Measurements from ENCODE around the gene WSB1. TPM values are rescaled to one million over a fixed set of nuclear protein-coding genes. Genes with fewer than 3 reads are reported as not detected.
A peak's percentile ranks its signal among the peaks of the same experiment; 100 is the strongest.

Gene WSB1
- total RNA-seq, 4 donors from 2014 or later: 89.2 to 218 (median 168) TPM

DNA sequence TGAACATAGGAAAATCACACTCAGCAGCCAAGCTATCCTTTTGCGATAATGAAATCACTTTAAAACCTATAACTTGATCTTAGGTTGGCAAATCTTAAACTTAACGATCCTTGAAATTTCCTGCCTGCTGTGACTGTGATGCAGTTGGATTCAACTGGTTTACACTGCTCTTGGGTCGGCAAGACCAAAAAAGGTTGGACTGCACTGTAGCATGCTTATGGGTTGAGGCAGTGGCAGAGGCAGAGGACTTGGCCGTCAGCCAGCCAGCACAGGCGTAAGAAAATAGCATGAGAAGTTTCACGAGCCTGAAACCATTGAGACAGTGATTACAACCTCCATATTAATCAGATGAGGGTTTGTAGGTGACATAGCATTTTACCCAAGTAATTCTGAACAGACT lies 21.4 kb downstream of the WSB1 start:
- intact Hi-C loops (cut with DNase I): no loop called here
- DNase-seq: peak; percentile 97 to 98
- Histone ChIP-seq H3K36me3 (peaks cover 21 to 39% of the 10 kb centered on the region in 2 donors), H3K27me3 (no peaks in the 10 kb centered on the region), H3K9me3 (no peaks in the 10 kb centered on the region), H3K4me1 (peaks cover 21 to 29% of the 10 kb centered on the region in 2 donors), H3K4me3 (replicated peaks in 1 of 3) (no peak overlapping the region), H3K27ac (peak overlapping the region; percentile 76 to 97 (median 97))
- peak in 1 of 2 donors; percentile 45 for TF ChIP-seq POLR2A (IDR thresholded peaks at IDR 0.05)
- TF ChIP-seq, protein P1, sequence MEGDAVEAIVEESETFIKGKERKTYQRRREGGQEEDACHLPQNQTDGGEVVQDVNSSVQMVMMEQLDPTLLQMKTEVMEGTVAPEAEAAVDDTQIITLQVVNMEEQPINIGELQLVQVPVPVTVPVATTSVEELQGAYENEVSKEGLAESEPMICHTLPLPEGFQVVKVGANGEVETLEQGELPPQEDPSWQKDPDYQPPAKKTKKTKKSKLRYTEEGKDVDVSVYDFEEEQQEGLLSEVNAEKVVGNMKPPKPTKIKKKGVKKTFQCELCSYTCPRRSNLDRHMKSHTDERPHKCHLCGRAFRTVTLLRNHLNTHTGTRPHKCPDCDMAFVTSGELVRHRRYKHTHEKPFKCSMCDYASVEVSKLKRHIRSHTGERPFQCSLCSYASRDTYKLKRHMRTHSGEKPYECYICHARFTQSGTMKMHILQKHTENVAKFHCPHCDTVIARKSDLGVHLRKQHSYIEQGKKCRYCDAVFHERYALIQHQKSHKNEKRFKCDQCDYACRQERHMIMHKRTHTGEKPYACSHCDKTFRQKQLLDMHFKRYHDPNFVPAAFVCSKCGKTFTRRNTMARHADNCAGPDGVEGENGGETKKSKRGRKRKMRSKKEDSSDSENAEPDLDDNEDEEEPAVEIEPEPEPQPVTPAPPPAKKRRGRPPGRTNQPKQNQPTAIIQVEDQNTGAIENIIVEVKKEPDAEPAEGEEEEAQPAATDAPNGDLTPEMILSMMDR (IDR thresholded peaks at IDR 0.05): no peak
- 17 to 37% methylated on average over 6 of the region's 6 CpGs for WGBS, 2 donors

DNA sequence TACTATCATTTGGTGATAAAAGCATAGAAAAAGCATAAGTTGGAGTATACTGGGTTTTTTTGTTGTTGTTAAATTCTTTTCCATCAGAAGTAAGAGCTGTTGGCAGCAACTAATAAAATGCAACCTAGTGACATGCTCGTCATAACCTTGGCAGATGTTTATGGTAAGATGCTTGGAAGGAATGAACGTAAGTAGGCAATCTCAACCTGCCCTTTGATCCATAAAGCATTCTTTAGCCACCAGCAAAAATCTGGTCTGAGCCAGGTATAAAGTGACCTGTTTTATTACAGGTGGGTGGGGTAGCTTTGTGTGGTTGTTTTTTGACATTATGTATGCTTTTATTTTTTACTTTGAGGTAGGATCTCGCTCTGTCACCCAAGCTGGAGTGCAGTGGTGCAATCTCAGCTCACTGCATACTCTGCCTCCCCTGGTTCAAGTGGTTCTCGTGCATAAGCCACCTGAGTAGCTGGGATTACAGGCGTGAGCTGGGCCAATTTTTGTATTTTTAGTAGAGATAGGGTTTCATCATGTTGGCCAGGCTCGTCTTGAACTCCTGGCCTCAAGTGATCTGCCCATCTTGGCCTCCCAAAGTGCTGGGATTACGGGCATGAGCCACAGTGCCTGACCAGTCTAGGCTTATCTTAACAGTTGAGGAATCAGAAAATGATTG lies 22.0 kb downstream of the WSB1 start:
- intact Hi-C loops (cut with DNase I): no loop called here
- no peak for TF ChIP-seq POLR2A (IDR thresholded peaks at IDR 0.05)
- TF ChIP-seq, protein P1 (IDR thresholded peaks at IDR 0.05): no peak
- H3K4me3 ChIP-seq (replicated peaks in 1 of 3): no peak overlapping the region
- 50 to 55% methylated on average over 7 of the region's 7 CpGs for WGBS, 2 donors
- H3K27ac ChIP-seq: peak overlapping the region; percentile 76 to 97 (median 97)
- no peaks in the 10 kb centered on the region for H3K9me3 ChIP-seq
- DNase-seq: peak; percentile 54 to 69
- peaks cover 23 to 35% of the 10 kb centered on the region in 2 donors for H3K4me1 ChIP-seq
- peaks cover 21 to 36% of the 10 kb centered on the region in 2 donors for H3K36me3 ChIP-seq
- H3K27me3 ChIP-seq: no peaks in the 10 kb centered on the region

DNA sequence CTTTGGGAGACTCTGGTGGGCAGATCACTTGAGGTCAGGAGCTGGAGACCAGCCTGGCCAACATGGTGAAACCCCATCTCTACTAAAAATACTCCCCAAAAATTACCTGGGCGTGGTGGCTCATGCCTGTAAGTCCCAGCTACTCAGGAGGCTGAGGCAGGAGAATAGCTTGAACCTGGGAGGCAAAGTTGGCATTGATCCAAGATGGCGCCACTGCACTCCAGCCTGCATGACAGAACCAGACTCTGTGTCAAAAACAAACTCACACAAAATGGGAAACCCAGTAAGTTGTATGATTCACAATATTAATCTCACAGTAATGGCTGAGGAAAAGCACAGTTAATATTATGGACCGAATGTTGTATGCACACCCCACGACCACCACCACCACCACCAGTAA lies 24.3 kb downstream of the WSB1 start:
- TF ChIP-seq POLR2A (IDR thresholded peaks at IDR 0.05): no peak
- TF ChIP-seq, protein P1 (IDR thresholded peaks at IDR 0.05): no peak
- Histone ChIP-seq H3K9me3 (no peaks in the 10 kb centered on the region), H3K27me3 (no peaks in the 10 kb centered on the region), H3K27ac (peak overlapping the region in 1 of 3 donors; percentile 15), H3K4me3 (replicated peaks in 1 of 3) (no peak overlapping the region), H3K4me1 (peaks cover 23 to 40% of the 10 kb centered on the region in 2 donors), H3K36me3 (peaks cover 6 to 16% of the 10 kb centered on the region in 2 donors)
- DNase-seq: no peak
- 84 to 88% methylated on average over 4 of the region's 4 CpGs for WGBS, 2 donors
- intact Hi-C loops (cut with DNase I): no loop called here

DNA sequence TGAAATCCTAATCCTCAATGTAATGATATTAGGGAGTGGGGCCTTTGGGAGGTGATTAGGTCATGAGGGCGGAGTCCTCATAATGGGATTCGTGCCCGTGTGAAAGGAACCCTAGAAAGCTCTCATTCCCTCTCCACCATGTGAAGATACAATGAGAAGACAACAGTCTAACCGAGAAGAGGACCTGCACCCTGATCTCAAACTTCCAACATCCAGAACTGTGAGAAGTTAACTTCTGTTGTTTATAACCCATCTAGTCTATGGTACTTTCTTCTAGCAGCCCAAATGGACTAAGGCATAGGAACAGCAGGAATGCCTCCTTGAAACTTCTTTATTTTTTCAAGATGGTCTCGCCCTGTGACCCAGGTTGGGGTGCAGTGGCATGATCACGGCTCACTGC lies 24.7 kb downstream of the WSB1 start:
- no peak overlapping the region for H3K4me3 ChIP-seq (replicated peaks in 1 of 3)
- intact Hi-C loops (cut with DNase I): no loop called here
- TF ChIP-seq, protein P1 (IDR thresholded peaks at IDR 0.05): no peak
- TF ChIP-seq POLR2A (IDR thresholded peaks at IDR 0.05): no peak
- whole genome bisulfite sequencing, 2 donors: 92 to 96% methylated on average over 6 of the region's 6 CpGs
- peaks cover 6 to 14% of the 10 kb centered on the region in 2 donors for H3K36me3 ChIP-seq
- H3K9me3 ChIP-seq: no peaks in the 10 kb centered on the region
- DNase-seq: no peak
- peak overlapping the region in 1 of 3 donors; percentile 15 for H3K27ac ChIP-seq
- peaks cover 25 to 45% of the 10 kb centered on the region in 2 donors for H3K4me1 ChIP-seq
- no peaks in the 10 kb centered on the region for H3K27me3 ChIP-seq

- WGBS, 2 donors: 8 to 14% methylated on average over 1 to 3 of the region's 4 CpGs
- peaks cover 33 to 51% of the 10 kb centered on the region in 2 donors for H3K4me1 ChIP-seq
- no peak overlapping the region for H3K4me3 ChIP-seq (replicated peaks in 1 of 3)
- H3K36me3 ChIP-seq: peaks cover 3 to 4% of the 10 kb centered on the region in 2 donors
- peak; percentile 91 to 94 for DNase-seq
- no peaks in the 10 kb centered on the region for H3K9me3 ChIP-seq
- peak in 1 of 2 donors; percentile 44 for TF ChIP-seq POLR2A (IDR thresholded peaks at IDR 0.05)
- TF ChIP-seq, protein P1 (IDR thresholded peaks at IDR 0.05): no peak
- H3K27me3 ChIP-seq: no peaks in the 10 kb centered on the region
- H3K27ac ChIP-seq: peak overlapping the region; percentile 54 to 86 (median 65)
- intact Hi-C loops (cut with DNase I): no loop called here
These were observed 25.8 kb downstream of the WSB1 start for GRCh38 chr17:27319541-27320221.
